Hippocampal formation (tissue), 2 donors: ENCODE results near the gene CNTN2.

Experiments
- DNase-seq, 2 donors: peaks; one replicate each; lab custom pipeline; 2025; lab: John Stamatoyannopoulos, UW

CNTN2 gene

GRCh38 chr1:205018381-205018780, 24.6 kb upstream of the CNTN2 start:
- no peak for DNase-seq

GRCh38 chr1:205020466-205020865, 22.5 kb upstream of the CNTN2 start:
- no peak for DNase-seq

GRCh38 chr1:205024679-205025078, 18.3 kb upstream of the CNTN2 start:
- no peak for DNase-seq

- no peak for DNase-seq
Observed at GRCh38 chr1:205025239-205025638, 17.8 kb upstream of the CNTN2 start.

DNA sequence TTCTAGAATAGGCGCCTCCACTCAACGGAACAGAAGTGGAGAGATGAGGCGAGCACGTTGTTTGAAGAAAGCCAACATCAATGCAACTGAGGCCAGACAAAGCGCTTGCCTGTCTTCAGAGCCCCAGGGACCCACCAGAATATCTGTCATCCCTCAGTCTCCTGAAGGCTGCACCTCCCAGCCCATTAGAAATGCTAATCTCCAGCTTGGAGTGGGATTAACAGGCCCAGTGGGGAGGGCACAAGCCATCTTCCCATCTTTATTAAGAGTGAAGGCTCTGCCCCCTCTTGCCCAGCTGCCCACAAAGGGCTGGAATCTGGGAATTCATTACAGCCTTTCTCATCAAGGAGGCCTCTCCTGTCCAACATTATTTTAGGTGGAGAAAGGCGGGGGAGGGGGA, 16.8 kb upstream of the CNTN2 start:
- DNase-seq: no peak

DNA sequence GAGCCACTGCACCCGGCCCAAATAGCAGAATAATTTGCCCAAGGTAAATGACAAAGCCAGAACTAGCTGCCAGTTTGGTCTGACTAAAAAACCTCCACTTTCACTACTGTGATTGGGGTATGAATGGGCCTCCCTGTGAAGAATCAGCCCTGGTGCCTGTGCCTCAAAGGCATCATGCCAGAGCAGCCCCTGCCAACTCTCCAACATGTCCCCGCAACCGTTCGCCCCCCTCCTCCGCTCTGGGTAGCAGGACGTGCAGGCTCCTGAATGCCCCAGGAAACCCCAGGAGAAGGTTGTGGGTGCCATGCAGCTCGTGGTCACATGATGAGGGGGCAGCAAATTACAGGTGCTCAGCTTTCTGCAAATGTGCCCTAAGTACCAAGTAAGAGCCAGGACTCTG, 14.6 kb upstream of the CNTN2 start:
- no peak for DNase-seq

DNA sequence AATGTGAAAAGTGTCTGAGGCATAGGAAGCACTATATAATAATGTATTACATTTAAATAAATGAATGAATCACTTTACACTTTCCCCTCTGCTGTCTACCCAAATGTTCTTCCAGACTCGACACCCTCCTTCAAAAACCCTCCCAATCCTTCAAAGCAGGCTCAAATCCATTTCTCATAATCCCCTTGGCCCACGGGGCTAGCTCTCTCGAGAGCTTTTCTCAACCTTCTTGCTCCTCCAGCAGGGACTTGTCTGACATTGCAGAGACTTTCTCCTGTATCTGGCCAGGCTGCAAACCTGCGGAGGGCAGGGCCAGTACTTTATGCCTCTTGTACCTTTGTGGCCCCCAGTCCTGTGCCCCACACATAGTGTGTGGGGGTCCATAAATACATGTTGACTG, 14.1 kb upstream of the CNTN2 start:
- no peak for DNase-seq

GRCh38 chr1:205030241-205030640, 12.8 kb upstream of the CNTN2 start:
- no peak for DNase-seq

DNA sequence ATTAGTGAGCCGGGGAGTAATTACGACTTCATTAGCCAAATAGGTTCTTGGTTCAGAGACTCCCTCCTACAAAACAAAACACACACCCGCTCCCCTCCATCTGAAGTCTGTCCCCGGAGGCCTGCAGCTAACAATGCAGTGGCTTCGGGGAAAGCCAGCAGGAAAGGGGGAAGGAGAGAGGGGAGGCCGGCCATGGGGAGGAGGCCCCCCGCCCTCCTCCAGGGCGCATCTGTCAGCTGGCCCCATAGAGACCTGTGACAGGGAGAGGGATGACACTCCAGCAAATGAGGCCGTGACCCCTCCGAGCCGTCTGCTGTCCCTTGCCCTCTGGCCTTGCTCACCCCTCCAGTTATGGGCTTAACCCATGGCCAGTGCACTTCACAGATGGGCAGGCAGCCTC, 12.1 kb upstream of the CNTN2 start:
- no peak for DNase-seq

GRCh38 chr1:205032508-205032907, 10.5 kb upstream of the CNTN2 start:
- no peak for DNase-seq

DNA sequence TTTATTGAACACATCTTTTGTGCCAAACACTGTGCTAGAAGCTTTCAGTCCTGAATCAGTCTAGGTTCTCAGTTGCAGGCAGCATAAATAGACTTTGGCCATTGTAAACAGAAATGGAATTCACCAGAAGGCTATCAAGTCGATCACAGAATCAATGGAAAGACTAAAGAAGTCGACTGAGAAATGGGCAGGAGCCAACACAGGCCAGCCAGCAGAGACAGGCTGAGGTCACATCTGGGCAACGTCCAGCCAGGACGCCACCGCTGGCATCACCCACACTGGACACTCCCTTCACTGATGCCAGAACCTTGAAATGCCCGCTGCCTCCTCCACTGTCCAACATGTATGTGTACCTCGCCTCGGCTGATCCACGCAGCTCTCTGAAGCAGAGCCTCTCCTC, 5.5 kb upstream of the CNTN2 start:
- no peak for DNase-seq

DNA sequence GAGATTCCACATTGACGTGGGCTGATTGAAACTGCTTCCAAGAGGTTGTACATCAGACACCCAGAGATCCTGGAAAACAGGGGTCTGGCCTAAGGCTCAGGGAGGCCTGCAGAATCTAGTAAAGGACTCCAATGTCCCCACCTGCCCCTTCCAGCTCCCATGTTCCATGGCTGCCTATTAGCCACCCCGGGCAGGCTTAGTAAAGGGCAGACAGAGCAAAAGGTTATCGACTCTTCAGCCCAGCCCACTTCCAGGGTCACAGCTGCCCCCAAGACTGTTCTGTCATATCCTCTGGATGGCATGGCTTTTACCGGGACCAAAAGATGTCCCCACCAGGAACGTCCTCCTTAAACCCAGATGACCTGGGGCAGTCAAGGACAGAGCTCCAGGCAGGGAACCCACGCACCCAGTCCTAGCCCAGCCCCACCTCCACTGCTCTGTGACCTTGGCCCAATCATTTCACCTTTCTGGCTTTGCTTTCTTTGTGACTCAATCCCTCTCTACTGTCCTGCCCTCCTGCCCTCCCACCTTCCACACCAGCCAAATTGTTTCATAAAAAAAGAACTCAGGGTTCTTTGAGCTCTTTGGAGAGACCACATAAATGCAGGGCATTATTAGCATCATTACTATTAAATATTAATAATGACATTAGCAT, 4.8 kb upstream of the CNTN2 start:
- DNase-seq: no peak

- DNase-seq: no peak
Observed at GRCh38 chr1:205041001-205041715, 1.9 kb upstream of the CNTN2 start.

DNA sequence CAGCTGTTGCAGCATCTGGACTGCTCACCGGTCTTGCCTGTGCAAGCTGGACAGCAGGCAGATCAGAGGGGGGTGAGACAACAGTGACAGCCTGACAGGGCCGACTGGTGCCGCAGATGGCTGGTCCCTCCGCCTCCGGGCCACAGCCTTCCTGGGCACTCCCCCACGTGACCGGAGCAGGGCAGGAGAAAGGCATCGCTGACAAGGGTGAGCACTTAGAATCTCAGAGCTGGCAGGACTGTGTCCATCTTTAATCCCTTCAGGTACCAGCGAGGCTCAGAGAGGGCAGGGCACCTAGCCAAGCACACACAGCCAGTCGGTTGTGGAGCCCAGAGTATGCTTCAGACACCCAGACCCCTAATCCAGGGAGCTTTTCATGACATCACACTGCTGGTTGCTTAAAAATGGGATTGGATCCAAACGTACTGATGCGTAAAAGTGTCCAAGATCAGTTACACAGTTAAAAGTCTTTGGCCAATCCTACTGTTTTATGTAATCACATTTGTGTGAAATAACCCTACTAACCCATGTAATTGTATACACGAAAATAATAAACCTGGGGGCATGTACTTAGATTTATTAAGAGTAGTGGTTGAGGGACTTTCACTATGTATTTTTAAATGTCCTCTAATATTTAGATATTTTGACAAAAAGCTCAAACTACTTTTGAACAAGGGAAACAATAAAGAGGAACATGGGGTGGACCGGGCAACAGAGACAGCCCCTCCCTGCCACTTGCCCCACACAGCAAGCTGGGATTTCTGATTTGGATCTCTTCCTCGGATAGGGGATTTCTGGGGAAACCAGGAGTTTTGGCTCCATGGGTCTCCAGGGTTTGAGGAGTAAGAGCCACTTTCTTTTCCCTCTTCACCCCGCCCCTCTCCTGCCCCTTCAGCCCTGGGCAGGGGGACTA, 758 bp upstream of the CNTN2 start:
- peak; percentile 37 to 76 for DNase-seq

- DNase-seq: no peak
Observed at GRCh38 chr1:205043866-205044265, 854 bp downstream of the CNTN2 start.

DNA sequence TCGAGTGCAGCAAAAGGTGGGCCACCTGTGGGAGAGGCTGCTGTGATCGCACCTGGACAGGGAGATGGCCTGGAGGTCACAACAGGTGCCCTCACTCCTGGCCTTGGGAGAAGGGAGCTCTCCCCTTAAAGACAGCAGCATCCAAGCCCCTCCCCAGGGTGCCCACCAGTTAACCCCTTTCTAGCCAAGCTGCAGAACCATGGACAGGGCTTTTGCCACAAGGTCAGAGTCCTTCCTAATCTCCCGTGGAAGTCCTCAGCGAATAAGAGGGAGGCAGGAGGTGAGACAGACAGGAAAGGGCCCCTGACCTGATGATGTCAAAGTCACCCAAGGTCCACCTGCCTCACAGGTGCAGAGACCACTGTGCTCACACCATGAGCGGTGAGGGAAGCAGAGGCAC, 1.7 kb downstream of the CNTN2 start:
- DNase-seq: no peak

DNA sequence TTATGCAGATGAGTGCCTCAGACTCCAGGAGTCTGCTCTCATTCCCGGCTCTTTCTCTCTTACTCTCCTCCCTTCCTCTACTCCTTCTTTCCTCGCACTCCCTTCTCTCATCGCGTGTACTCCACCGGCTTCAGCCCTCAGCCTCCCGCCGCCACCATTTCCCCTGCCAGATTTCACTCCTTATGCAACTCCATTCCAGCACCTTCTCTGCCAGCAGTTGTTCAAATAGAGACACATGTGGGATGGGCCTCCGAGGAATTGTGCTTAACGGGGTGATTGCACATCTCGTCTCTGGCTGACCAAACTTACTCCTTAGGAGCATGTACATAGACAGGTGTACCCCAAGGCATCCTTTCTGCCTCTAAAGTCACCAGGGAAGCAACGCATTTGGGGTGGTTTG, 2.1 kb downstream of the CNTN2 start:
- DNase-seq: no peak

GRCh38 chr1:205046870-205047269, 3.9 kb downstream of the CNTN2 start:
- peak; percentile 71 to 73 for DNase-seq

GRCh38 chr1:205047764-205048231, 4.8 kb downstream of the CNTN2 start:
- DNase-seq: peak; percentile 52 to 71

GRCh38 chr1:205048382-205048781, 5.4 kb downstream of the CNTN2 start:
- DNase-seq: peak; percentile 86 to 95

DNA sequence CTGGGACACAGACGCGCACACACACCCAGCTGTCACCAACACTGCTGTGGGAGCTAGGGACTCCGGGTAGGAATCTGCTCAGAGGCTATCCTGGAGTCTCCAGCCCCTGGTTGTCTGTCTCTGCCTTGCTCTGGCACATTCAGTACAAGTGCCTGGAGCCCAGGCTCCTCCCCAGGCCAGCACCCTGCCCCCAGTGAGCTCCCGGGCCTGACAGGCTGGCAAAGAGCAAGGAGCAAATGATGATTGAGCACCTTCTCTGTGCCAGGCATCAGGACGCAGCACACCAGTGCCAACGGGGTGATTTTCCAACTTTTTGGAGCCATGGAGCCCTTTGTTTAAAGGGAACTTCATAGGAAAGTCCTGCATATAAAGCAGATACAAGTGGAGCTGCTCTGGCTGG, 6.5 kb downstream of the CNTN2 start:
- peak in 1 of 2 donors; percentile 63 for DNase-seq

DNA sequence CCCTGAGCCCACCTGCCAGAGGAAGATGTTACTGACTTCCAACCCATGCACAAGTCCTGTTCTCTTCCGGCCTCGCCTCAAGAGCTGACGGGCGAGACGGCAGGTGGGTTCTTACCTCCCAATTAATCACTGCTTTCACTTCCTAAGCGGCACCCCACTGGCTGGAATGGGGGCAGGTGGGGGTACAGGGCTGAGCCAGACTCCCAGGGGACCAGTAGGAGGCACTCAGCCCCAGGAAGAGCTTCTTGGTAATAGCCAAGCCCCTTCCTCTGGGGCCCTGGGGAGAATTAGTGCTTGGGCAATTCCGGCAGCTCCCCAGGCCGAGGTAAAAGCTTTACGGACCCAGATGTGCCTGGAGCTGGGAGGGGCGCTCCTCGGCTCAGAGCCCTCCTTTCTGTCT, 9.7 kb downstream of the CNTN2 start:
- DNase-seq: no peak

- no peak for DNase-seq
Observed at GRCh38 chr1:205053296-205053695, 10.3 kb downstream of the CNTN2 start.
